Measurements from ENCODE around the gene COL4A6. TPM values are rescaled to one million over a fixed set of nuclear protein-coding genes. Genes with fewer than 3 reads are reported as not detected.
"Not testable (repeated sequence)": the region's sequence is repeated elsewhere in the genome, so short reads cannot be mapped to it uniquely, and the experiment has no call there.

COL4A6 gene
- total RNA-seq, 1 experiment from 2014 or later, result not detected

DNA sequence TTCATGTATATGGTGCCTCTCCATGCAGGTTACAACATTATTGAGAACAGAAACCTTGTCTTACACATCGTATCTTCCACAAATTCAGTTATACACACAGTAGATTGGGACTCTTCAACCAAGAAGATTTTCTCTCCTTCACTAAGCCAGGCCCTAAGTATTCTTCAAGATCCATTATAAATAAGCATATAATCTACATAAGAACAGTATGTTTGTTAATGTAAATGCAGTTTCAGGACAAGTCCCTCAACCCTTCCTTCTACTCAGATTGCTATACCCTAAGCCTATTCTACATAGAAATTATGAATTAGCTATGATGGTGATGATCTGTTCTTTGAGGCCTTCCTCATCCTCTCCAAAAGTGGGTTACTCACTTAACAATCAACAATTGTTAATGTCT, 41.2 kb downstream of the COL4A6 start:
- H3K4me1 ChIP-seq (ENCODE audit: low read length), result no peaks in the 10 kb centered on the region
- H3K27me3 ChIP-seq (ENCODE audit: low read length), result no peaks in the 10 kb centered on the region
- no peak overlapping the region for H3K4me3 ChIP-seq (ENCODE audit: low read length)
- H3K79me2 ChIP-seq (ENCODE audit: low read length), result no peaks in the 10 kb centered on the region
- no peaks in the 10 kb centered on the region for H3K9me2 ChIP-seq (replicated peaks; ENCODE audit: insufficient read depth, low read length)
- H3K9me3 ChIP-seq (ENCODE audit: low read length), result no peaks in the 10 kb centered on the region
- H3K9ac ChIP-seq (ENCODE audit: low read length), result no peak overlapping the region
- H2AFZ ChIP-seq (ENCODE audit: low read length), result no peak overlapping the region
- DNase-seq, result no peak
- H3K4me2 ChIP-seq (ENCODE audit: low read depth, low read length, poor library complexity, severe bottlenecking), result no peak overlapping the region
- H3K27ac ChIP-seq (ENCODE audit: low read length), result no peak overlapping the region
- H4K20me1 ChIP-seq (ENCODE audit: insufficient read depth, low read depth, low read length), result no peaks in the 10 kb centered on the region
- no peaks in the 10 kb centered on the region for H3K36me3 ChIP-seq (ENCODE audit: insufficient read depth, low read length)

DNA sequence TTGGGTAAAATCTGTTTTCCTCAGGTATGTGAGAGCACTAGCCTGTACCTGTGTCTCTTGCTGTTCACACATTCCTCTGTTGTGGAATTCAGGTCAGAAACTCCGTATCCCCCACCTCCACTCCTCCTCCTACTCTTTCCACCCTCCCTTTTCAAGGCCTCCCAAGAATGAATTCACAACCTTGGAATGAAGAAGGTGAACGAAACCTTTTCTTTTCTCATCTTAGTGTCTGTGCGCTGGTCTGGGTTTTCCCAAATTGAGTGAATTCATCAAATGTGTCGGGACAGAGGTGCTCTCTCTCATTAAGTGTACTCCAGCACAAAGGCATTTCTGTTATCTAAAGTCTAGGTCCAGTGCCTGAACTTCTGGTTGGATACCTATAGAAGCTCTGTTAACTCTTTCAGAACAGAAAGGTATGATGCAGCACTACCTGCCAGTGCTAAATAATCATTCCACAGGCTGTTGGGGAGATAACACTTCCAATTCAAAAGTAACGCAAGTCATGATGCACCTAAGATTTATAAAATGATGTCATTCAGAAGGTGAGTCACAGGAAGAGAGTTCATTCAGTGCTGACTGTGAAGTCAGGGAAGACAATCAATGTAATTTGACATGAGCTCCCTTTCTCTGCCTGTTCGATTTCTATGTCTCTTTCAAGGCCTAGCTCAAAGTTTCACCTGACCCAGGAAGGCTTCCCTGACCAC, 41.9 kb downstream of the COL4A6 start:
- no peaks in the 10 kb centered on the region for H3K9me2 ChIP-seq (replicated peaks; ENCODE audit: insufficient read depth, low read length)
- no peak overlapping the region for H3K4me2 ChIP-seq (ENCODE audit: low read depth, low read length, poor library complexity, severe bottlenecking)
- H3K79me2 ChIP-seq (ENCODE audit: low read length), result no peaks in the 10 kb centered on the region
- H3K9me3 ChIP-seq (ENCODE audit: low read length), result no peaks in the 10 kb centered on the region
- no peak overlapping the region for H3K27ac ChIP-seq (ENCODE audit: low read length)
- no peak for DNase-seq
- H3K27me3 ChIP-seq (ENCODE audit: low read length), result no peaks in the 10 kb centered on the region
- no peaks in the 10 kb centered on the region for H3K4me1 ChIP-seq (ENCODE audit: low read length)
- H3K4me3 ChIP-seq (ENCODE audit: low read length), result no peak overlapping the region
- no peaks in the 10 kb centered on the region for H3K36me3 ChIP-seq (ENCODE audit: insufficient read depth, low read length)
- H4K20me1 ChIP-seq (ENCODE audit: insufficient read depth, low read depth, low read length), result no peaks in the 10 kb centered on the region
- no peak overlapping the region for H3K9ac ChIP-seq (ENCODE audit: low read length)
- no peak overlapping the region for H2AFZ ChIP-seq (ENCODE audit: low read length)

DNA sequence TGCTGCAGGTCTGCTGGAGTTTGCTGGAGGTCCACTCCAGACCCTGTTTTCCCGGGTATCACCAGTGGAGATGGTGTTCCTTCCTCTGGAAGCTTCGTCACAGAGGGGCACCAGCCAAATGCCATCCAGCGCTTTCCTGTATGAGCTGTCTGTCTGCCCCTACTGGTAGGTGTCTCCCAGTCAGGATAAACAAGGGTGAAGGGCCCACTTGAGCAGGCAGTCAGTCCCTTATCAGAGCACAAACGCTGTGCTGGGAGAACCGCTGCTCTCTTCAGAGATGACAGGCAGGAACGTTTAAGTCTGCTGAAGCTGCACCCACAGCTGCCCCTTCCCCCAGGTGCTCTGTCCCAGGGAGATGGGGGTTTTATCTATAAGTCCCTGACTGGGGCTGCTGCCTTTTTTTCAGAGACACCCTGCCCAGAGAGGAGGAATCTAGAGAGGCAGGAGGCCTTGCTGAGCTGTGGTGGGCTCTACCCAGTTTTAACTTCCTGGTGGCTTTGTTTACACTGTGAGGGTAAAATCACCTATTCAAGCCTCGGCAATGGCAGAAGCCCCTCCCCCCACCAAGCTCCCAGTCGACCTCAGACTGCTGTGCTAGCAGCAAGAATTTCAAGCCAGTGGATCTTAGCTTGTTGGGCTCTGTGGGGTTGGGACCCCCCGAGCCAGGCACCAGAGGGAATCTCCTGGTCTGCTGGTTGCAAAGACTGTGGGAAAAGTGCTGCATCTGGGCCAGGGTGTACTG, 47.1 kb downstream of the COL4A6 start:
- H3K9me3 ChIP-seq (ENCODE audit: low read length); H3K9me2 ChIP-seq (replicated peaks; ENCODE audit: insufficient read depth, low read length); H3K79me2 ChIP-seq (ENCODE audit: low read length); DNase-seq; H2AFZ ChIP-seq (ENCODE audit: low read length); H3K4me3 ChIP-seq (ENCODE audit: low read length); H4K20me1 ChIP-seq (ENCODE audit: insufficient read depth, low read depth, low read length); H3K27me3 ChIP-seq (ENCODE audit: low read length); H3K4me1 ChIP-seq (ENCODE audit: low read length); H3K27ac ChIP-seq (ENCODE audit: low read length); H3K36me3 ChIP-seq (ENCODE audit: insufficient read depth, low read length); H3K9ac ChIP-seq (ENCODE audit: low read length); H3K4me2 ChIP-seq (ENCODE audit: low read depth, low read length, poor library complexity, severe bottlenecking): not testable (repeated sequence)

DNA sequence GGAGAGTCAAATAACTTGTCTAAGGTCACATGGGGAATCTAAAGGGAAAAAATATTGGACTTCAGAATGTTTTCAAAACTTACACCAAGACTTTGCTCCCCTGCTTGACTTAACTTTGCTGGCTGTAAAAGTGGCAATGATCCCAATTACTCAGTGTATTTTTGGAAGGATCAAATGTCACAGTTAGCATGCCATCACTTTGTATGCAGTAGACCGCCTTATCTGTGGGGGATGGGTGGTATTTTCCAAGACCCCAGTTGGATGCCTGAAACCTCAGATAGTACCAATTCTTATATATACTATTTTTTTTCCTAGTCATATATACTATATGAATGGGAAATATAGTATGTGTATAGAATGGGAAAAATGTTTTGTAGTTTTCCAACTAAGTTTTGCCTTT, 53.4 kb downstream of the COL4A6 start:
- no peaks in the 10 kb centered on the region for H3K9me3 ChIP-seq (ENCODE audit: low read length)
- no peak overlapping the region for H3K9ac ChIP-seq (ENCODE audit: low read length)
- DNase-seq, result no peak
- no peaks in the 10 kb centered on the region for H3K27me3 ChIP-seq (ENCODE audit: low read length)
- no peaks in the 10 kb centered on the region for H3K79me2 ChIP-seq (ENCODE audit: low read length)
- H2AFZ ChIP-seq (ENCODE audit: low read length), result no peak overlapping the region
- H3K4me3 ChIP-seq (ENCODE audit: low read length), result no peak overlapping the region
- H3K4me1 ChIP-seq (ENCODE audit: low read length), result no peaks in the 10 kb centered on the region
- H3K27ac ChIP-seq (ENCODE audit: low read length), result no peak overlapping the region
- H3K9me2 ChIP-seq (replicated peaks; ENCODE audit: insufficient read depth, low read length), result no peaks in the 10 kb centered on the region
- H3K4me2 ChIP-seq (ENCODE audit: low read depth, low read length, poor library complexity, severe bottlenecking), result no peak overlapping the region
- H3K36me3 ChIP-seq (ENCODE audit: insufficient read depth, low read length), result no peaks in the 10 kb centered on the region
- H4K20me1 ChIP-seq (ENCODE audit: insufficient read depth, low read depth, low read length), result no peaks in the 10 kb centered on the region

DNA sequence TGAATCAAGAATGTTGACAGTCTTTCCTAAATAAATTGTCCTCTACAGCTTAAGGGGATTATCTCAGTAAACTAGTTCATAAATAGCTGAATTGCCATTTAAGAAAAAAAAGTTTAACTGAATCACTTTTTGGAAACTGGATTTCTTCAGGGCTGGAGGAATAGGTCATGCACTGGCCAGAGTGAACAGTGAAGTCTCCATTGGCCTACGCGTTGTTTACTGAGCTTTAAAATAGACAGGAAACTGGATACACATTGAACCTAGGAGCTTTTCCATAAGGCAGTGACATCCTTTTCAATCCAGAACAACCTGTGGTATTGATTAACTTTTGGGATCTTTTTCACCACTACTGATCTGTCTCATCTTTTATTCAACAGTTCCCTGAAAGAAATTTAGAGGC, 58.0 kb downstream of the COL4A6 start:
- Histone ChIP-seq H3K4me3 (ENCODE audit: low read length) (no peak overlapping the region), H3K9ac (ENCODE audit: low read length) (no peak overlapping the region), H3K27ac (ENCODE audit: low read length) (no peak overlapping the region), H3K4me2 (ENCODE audit: low read depth, low read length, poor library complexity, severe bottlenecking) (no peak overlapping the region), H3K79me2 (ENCODE audit: low read length) (no peaks in the 10 kb centered on the region), H3K27me3 (ENCODE audit: low read length) (no peaks in the 10 kb centered on the region), H2AFZ (ENCODE audit: low read length) (no peak overlapping the region), H3K36me3 (ENCODE audit: insufficient read depth, low read length) (no peaks in the 10 kb centered on the region), H3K9me3 (ENCODE audit: low read length) (no peaks in the 10 kb centered on the region), H4K20me1 (ENCODE audit: insufficient read depth, low read depth, low read length) (no peaks in the 10 kb centered on the region), H3K4me1 (ENCODE audit: low read length) (no peaks in the 10 kb centered on the region), H3K9me2 (replicated peaks; ENCODE audit: insufficient read depth, low read length) (no peaks in the 10 kb centered on the region)
- DNase-seq, result no peak

DNA sequence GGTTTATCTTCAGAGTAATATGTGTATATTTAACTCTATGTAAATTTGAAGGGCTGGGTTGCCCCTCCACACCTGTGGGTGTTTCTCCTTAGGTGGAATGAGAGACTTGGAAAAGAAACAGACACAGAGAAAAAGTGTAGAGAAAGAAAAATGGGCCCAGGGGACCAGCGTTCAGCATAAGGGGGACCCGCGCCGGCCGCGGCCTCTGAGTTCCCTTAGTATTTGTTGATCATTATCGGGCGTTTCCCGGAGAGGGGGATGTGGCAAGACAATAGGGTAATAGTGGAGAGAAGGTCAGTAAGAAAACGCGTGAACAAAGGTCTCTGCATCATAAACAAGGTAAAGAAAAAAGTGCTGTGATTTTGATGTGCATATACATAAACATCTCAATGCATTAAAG, 61.4 kb downstream of the COL4A6 start:
- H3K9me3 ChIP-seq (ENCODE audit: low read length); H3K36me3 ChIP-seq (ENCODE audit: insufficient read depth, low read length); H3K27me3 ChIP-seq (ENCODE audit: low read length); H3K4me3 ChIP-seq (ENCODE audit: low read length); H3K79me2 ChIP-seq (ENCODE audit: low read length); H3K9ac ChIP-seq (ENCODE audit: low read length); H3K4me2 ChIP-seq (ENCODE audit: low read depth, low read length, poor library complexity, severe bottlenecking); H3K9me2 ChIP-seq (replicated peaks; ENCODE audit: insufficient read depth, low read length); H4K20me1 ChIP-seq (ENCODE audit: insufficient read depth, low read depth, low read length); H2AFZ ChIP-seq (ENCODE audit: low read length); H3K27ac ChIP-seq (ENCODE audit: low read length); H3K4me1 ChIP-seq (ENCODE audit: low read length); DNase-seq: not testable (repeated sequence)

DNA sequence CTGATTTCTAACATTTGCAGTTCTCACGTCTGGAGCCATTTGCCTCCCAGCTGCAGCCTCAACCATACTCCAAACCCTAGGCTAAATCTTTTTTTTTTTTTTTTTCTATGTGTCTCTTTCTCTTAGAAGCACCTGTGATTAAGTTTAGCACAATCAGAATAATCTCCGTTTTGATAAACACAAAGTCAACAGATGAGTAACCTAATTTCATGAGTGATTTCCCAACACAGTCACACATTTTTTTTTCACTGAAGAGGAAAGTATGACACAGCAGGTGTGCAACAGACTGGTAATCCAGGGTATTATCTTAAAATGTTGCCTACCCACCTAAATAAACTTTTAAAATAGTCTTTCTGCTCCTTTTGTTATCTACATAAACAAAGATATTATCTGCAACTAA, 62.6 kb downstream of the COL4A6 start:
- H3K9me3 ChIP-seq (ENCODE audit: low read length); DNase-seq; H2AFZ ChIP-seq (ENCODE audit: low read length); H3K4me2 ChIP-seq (ENCODE audit: low read depth, low read length, poor library complexity, severe bottlenecking); H3K4me3 ChIP-seq (ENCODE audit: low read length); H3K9ac ChIP-seq (ENCODE audit: low read length); H3K4me1 ChIP-seq (ENCODE audit: low read length); H3K27ac ChIP-seq (ENCODE audit: low read length); H3K36me3 ChIP-seq (ENCODE audit: insufficient read depth, low read length); H3K27me3 ChIP-seq (ENCODE audit: low read length); H3K79me2 ChIP-seq (ENCODE audit: low read length); H4K20me1 ChIP-seq (ENCODE audit: insufficient read depth, low read depth, low read length); H3K9me2 ChIP-seq (replicated peaks; ENCODE audit: insufficient read depth, low read length): not testable (repeated sequence)

DNA sequence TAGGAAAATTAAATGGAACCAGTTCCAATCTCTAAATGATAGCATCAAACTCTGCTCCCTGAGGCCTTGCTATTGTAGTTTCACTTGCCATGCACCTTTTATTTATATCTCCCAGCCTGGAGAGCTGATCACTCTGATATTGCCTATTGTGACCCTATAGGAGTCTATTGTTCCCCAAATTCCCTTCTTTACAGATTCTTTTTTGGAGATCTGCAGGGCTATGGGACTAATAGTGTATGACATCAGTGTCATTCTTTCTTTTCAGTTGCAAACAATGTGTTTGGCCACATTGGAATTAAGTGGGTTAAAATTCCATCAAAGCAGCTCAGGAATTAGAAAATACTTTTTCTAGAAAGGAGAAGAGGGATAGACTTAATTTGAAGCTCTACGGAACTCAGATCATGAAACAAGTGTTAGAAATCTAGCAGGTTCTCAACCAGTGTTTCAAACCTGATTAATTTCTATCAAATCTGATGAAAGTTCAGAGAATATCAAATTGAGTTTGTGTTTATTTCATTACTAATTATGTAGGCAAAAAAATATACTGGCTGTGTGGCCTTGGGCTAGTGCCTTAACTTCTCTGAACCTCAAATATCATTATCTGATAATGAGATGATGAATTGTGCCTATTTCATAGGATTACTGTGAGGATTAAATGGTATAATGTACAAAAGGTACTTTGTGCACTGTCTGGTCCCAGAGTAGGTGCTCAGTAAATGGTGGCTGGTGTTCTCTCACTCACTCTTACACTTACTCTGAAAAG, 71.4 kb downstream of the COL4A6 start:
- Histone ChIP-seq H3K27ac (ENCODE audit: low read length) (no peak overlapping the region), H3K4me3 (ENCODE audit: low read length) (no peak overlapping the region), H3K79me2 (ENCODE audit: low read length) (no peaks in the 10 kb centered on the region), H3K9me3 (ENCODE audit: low read length) (no peaks in the 10 kb centered on the region), H3K27me3 (ENCODE audit: low read length) (no peaks in the 10 kb centered on the region), H2AFZ (ENCODE audit: low read length) (no peak overlapping the region), H3K4me2 (ENCODE audit: low read depth, low read length, poor library complexity, severe bottlenecking) (no peak overlapping the region), H4K20me1 (ENCODE audit: insufficient read depth, low read depth, low read length) (no peaks in the 10 kb centered on the region), H3K9ac (ENCODE audit: low read length) (no peak overlapping the region), H3K9me2 (replicated peaks; ENCODE audit: insufficient read depth, low read length) (no peaks in the 10 kb centered on the region), H3K4me1 (ENCODE audit: low read length) (no peaks in the 10 kb centered on the region), H3K36me3 (ENCODE audit: insufficient read depth, low read length) (no peaks in the 10 kb centered on the region)
- no peak for DNase-seq
